GM18873 (cell line): ENCODE measurements around the gene ARHGAP27.

ENCODE experiments used
- ATAC-seq: cut with Tn5 transposase; IDR thresholded peaks from one replicate; pipeline ENCODE4 v1.9.1; 2021; ENCODE audit warnings: mild to moderate bottlenecking, moderate library complexity, moderate number of reproducible peaks; ENCODE audit not compliant: unreplicated experiment, low FRiP score

ARHGAP27 gene

DNA sequence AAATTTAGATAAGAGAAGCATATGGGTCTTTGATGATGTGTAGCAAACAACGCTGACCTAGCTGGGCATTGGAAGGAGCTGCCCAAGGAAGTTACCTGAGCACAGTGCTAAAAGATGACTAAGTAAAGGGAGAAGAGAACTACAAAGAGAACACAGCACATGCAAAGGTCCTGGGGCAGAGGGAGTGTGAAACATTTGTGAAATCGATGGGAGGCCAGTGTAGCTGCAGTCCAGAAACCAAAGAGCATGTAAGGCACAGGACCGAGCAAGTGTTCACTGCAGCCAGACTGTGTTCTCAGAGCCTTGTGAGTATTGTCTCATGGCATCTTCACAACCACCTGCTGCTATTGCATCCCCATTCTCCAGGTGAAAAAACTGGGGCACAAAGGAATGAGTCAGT is 44.9 kb downstream of the ARHGAP27 start:
- no peak for ATAC-seq

DNA sequence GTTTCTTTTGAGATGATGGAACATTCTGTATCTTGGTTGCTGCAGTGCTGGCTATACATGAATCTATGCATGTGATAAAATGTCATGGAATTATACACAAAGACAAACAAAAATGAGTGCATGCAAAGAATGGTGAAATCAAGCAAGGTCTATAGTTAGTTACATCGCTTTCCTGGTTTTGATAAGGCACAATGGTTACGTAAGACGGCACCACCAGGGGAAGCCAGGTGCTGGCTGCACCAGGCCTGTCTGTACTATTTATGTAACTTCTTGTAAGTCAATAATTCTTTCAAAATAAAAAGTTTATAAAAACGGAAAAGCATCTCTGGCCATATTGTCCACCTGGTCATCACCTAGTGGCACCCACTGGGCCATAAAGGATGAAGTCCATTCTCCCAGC is 46.5 kb downstream of the ARHGAP27 start:
- no peak for ATAC-seq

DNA sequence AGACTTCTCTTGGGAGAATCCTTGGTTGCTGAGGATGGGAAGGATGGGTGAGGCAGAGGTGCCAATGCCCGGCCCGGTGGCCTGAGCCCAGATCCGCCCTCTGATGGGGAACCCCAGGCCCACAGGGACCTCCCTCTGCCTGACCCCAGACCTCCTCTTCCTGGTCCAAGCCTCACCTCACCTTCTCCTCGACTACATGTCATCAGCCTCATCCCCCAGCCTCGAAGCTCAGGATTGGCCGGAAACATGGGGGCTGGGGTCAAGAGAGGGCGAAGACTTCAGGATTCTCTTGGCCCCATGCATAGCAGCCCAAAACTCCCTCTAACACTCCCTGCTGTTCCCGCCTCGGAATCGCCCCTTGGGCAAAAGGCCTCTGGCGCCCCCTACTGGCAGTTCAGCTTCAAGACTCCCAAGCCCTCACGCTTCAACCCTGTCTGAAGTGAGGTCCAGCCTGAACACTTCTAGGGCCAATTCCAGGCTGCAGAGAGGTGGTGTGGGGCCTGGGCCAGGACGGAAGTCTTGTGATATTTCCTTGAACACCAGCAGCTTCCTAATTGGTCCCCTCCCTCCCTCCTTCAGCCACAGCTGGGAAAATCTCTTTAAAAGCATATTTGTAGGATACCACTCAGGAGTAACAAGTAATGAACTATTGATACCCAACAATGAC is 47.2 kb downstream of the ARHGAP27 start:
- ATAC-seq: no peak

DNA sequence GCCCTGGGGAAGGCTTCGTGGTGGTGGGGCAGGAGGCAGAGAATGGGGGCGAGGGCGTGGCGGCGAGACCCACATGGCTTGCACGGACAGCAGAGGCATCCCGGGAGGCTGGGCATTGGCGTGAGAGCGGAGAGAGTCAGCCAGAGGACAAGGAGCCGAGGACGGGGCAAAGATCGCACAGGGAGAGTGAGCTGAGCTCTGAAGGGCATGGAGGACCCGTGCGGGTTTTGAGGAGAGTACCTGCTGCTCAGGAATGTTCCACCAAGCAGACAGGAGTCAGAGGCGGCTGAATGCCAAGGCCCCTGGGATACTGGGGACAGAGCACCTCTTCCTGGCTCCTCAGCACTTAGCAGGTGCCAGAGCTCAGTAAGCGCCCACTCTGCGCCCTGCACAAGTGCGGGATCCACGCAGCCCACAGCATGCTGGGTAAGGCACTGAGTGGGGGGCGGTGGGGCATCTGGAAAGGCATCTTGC is 47.8 kb downstream of the ARHGAP27 start:
- ATAC-seq: no peak

DNA sequence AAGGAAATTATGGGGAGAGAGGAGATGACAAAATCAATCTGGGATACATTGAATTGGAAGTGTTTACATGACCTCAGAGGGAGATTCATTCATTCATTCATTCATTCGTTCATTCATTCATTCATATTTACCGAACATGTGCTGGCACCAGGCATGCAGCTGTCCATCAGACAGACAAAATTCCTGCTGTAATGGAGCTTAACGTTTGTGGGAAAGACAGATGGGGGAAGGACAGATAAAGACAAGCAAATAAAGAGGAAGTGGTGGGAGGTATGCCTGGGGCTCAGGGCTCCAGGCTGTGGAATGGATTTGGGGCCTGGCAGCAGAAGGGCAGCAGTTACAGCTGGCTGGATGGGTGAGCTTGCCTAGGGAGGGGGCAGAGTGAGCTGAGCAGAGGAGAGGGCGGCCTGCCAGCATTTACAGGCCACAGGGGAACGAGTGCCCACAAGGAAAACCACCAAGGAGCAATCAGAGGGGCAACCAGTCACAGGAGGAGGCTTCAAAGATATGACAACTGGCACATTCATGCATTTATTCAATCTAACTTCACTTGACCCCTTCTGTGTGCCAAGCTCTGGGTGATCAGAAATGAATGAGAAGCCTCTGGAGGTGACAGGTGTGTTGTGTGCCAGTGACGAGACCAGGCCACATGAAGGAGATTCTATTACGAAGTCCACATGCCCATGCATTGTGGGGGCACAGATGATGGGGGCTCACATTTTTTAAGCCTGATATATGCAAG is 48.5 kb downstream of the ARHGAP27 start:
- no peak for ATAC-seq

DNA sequence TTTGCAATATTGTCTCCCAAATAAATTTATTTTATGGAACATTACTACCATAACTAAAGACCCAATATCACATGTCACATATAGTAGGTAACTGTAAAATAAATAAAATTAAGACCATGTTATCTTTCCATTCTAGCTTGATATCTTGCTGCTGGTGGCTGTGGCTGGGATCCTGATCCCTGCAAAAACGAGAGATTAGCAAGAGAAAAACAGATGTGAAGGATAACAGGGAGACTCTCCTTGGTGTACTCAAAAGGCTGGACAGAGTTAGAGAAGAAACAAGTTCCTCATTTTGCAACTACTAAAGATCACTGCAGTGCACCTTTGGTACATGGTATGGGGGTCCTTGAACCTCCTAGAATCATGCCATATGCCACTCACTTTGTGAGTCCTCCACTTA is 49.7 kb downstream of the ARHGAP27 start:
- ATAC-seq: no peak

DNA sequence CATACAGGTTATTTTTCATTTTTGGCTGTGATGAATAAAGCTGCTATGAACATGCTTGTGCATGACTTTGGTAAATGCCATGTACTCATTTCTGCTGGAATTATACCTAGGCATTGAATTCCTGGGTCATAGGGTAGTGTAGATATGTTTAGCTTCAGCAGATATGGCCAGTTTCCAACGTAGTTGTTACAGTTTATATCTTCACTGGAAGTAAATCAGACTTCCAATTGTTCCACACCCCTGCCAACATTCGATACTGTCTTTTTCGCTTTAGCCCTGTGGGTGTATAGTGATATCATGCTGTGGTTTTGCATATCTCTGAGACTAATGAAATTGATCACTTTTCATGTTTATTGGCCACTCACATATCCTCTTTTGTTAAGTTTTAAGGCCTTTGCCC is 50.4 kb downstream of the ARHGAP27 start:
- ATAC-seq: no peak

DNA sequence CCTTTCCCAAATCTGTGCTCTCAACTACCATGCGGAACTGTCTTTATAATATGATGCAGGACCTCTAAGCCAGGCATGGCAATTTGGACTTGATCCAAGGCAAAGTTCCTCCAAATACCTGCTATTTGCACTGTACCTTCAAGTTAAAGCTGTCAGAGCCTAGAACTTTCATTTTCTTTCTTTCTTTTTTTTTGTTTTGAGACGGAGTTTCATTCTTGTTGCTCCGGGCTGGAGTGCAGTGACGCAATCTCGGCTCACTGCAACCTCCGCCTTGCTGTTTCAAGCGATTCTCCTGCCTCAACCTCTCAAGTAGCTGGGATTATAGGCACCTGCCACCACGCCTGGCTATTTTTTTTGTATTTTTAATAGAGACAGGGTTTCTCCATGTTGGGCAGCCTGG is 51.7 kb downstream of the ARHGAP27 start:
- no peak for ATAC-seq

DNA sequence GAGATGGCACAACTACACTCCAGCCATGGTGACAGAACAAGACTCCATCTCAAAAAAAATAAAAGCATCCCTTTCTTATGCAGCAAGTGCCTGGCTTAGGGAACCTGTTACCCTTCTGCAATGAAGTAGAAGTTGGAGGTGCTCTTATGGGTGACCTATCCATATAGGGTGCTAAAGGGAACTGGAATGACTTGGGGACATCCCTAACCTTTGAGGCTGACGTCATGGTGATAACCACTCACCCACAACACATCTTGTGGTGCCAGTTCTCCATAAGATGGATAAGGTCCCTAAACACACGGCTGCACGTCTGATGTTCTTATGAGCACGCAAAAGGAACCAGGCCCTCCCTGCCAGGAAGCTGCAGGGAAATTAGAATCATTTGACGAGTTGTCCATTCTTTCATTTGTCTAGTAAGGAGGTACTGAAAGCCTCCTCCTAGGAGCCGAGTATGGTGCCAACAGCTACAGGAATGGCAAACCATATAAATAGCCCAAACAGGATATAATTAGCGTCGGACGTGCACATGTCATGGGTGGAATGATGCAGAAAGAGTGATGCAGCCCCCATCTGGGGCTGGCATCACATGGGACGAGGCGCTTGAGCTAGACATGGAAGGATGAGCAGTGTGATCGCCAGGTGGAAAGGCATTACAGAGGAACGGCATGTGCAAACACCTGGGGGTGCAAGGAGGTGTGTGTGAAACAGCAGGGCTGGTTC is 52.5 kb downstream of the ARHGAP27 start:
- ATAC-seq: no peak

DNA sequence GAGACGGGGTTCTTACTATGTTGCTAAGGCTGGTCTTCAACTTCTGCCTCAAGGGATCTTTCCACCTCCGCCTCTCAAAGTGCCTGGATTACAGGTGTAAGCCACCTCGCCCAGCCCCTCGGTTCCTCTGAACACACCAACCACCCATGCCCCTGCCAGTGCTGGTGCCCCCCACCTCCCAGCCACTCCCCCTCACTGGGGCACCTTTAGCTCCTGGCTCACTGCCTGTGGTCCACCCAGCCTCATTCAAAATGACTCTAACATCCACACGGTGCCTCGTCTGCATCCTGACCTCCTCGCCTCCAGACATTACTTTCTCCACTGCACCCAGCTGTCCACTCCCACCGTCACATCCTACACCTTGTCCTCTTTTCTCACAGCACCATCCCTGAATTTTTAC is 55.3 kb downstream of the ARHGAP27 start:
- ATAC-seq: no peak

DNA sequence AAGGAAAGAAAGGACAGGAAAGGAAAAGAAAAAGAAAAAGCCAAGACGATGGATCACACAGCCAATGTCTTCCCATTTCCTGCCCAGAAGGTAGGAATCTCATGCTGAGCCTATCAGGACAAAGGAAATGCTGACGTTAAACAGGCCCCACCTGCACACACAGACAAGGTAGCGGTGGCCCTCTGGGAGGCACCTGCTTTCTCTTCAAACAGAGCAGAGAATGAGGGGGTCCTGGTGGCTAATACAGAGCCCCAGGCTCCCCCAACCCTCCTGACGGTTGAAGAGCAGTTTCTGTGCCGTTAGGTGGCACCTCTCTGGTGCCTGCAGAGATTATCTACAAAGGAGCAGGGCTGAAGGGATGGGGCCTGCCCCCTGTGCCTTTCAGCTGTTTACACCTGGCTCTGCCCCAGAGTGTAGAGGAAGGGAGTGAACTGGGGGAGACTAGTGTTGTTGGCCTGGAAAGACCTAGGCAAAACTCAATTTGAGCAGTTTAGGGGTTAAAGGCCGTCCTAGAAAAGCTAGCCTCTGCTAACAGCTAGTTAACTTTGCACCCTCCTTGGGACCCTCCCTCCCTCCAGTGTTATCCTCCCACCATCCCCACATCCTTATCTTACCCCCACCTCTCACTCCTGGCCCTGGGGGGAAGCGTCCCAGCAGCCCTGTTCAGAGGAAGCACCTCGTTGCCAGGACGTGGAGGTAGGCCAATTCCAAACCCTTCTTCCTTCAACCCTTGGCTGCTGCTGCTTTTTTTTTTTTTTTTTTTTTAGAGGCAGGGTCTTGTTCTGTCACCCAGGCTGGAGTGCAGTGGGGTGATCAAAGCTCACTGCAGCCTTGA is 56.3 kb downstream of the ARHGAP27 start:
- no peak for ATAC-seq

DNA sequence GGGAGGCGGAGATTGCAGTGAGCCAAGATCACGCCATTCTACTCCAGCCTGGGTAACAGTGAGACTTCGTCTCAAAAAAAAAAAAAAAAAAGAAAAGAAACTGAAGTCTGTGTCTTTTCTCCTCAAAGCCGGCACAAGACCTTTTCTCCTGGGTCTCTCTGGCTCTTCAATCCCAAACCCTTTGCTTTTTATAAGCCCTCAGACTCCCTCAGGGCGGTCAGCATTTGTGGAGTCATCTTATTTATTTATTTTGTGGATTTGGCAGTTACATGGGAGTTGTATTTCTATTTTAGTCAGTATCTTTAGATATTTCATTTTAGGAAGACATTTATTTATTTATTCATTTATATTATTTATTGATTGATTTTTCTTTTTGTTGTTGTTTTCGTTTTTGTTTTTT is 58.2 kb downstream of the ARHGAP27 start:
- no peak for ATAC-seq

DNA sequence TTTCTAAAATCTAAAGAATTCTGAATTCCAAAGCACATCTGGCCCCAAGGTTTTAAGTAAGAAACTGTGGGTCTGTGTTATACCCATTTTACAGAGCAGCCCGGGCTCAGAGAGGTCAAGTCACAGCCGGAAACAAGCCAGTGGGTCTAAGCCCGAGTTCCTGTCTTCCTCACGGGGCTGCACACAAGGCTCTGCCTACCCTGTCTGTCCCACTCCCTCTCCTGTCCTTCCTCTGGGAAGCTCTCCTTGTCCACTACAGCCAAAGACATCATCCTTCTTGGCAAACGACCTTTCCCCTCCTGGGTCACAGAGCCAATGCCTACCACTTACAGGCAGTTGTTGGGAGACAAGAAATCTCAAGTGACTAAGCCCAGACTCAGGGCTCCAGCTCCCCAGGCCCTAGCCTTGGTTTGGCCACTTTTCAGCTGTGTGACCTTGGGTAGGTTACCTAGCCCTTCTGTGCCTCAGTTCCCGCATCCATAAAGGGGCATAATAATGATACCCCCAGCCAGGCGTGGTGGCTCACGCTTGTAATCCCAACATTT is 60.3 kb downstream of the ARHGAP27 start:
- no peak for ATAC-seq

DNA sequence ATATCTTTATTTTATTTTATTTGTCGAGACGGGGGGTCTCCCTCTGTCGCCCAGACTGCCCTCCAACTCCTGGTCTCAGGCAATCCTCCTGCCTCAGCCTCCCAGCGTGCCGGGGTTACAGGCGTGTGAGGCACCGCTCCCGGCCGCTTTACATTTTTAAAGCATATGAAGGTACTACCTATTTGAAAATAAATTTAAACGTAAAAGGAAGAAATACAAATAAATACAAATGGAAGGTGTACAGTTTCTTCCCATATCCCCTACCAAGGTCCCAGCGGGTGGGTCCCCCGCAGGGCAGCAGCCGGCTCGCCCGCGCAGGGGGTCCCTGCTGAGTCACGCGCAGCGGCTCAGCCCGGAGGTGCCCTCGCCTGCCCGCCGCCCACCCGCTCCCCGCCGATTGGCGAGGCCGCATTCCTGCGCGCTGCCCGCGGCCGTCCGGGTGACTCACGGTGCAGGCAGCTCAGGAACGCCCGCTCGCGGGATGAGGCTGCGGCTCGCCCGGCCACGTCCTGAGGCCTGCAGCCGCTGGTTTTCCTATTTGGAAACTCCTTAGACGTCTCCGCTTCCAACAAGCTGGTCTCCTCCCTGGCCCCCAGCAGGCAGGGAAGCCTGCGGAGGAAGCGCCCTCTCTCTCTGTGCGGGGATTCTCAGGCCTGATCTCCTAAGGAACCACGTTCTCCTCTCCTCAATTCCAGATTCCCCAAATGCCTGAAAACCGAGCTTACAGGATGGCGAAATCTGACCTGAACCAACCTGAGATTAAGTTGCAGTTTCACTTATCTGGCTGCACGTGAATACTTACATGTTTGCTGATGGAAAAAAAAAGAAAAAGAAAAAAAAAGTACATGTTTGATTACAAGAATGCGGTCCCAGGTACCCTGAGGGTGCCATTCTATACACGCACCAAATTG is 61.0 kb downstream of the ARHGAP27 start:
- ATAC-seq: no peak

DNA sequence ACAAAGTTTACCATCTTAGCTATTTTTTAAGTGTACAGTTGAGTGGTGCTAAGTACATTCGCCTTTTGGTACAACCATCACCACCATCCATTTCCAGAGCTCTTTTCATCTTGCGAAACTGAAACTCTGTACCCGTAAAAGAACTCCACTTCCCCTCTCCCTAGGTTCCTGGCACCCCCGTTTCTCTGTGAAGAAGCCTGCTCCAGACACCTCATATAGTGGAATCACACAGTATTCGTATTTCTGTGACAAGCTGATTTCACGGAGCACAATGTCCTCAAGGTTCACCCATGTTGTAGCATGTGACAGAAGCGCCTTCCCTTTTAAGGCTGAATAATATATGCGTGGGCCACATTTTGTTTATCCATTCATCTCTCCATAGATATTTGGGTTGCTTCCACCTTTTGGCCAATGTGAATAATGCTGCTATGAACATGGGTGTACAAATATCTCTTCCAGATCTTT is 61.7 kb downstream of the ARHGAP27 start:
- ATAC-seq: no peak

DNA sequence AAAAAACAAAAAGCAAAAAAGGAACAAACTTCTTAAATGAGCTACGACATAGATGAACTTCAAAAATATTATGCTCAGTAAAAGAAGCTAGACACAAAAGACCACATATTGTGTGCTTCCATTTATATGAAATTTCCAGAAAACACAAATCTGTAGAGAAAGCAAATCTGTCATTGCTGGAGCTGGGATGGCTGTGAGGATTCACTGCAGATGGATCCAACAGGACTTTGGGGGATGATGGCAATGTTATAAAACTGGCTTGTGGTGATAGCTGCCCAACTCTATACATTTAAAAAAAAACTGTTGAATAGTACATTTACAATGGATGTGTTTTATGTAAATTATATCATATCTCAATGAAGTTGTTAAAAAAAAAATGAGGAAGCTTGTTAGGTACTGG is 63.2 kb downstream of the ARHGAP27 start:
- ATAC-seq: no peak

DNA sequence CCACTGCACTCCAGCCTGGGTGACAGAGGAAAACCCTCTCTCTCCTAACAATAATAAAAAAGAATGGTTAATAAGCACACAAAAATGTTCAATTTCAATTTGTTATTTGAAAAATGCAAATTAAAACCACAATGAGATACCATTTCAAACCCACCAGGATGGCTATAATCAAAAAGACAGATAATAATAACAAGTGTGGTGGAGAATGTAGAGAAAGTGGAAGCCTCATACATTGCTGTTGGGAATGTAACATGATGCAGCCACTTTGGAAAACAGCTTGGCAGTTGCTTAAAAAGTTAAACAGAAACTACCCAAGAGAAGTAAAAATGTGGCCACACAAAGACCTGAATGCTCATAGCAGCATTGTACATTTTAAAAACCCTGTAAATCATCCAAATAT is 64.0 kb downstream of the ARHGAP27 start:
- ATAC-seq: no peak

DNA sequence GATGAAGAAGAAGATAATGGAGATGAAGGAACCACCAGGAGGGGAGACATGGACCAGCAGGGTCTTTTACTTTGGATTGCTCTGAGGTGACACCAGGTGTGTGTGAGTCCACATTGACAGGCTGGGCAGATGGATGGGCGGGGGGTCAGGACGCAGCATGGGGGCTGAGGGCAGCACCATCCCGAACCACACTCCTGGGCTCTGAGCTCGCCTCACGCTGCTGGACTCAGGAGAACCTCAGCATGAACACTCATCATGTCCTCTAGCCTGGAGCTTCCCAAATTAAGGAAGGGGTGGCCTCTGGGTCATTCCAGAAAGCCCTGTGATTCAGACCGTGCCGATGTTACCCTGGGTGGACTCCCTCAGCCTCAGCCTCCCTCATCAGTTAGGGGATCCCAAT is 65.5 kb downstream of the ARHGAP27 start:
- no peak for ATAC-seq

DNA sequence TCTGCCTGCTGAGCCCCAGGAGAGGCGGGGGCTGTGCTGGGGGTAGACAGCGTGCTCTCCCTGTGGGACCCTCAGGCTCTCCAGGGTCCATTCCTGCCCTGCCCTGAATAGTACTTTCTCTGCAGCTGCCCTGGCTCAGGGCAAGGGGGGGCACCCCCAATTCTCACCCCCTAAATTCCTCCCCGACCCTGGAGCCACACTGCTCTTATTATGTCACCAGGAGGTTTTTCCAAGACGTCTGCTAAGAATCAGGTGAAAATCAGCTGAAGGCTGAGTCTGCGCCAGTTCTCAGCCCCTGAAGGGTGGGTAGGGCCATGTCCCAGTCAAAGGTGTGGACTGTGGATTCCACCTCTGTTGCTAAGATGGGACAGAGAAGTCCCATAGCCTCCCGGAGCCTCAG is 66.0 kb downstream of the ARHGAP27 start:
- no peak for ATAC-seq
